ENCODE results near the gene NKAIN2.

The NKAIN2 gene

DNA sequence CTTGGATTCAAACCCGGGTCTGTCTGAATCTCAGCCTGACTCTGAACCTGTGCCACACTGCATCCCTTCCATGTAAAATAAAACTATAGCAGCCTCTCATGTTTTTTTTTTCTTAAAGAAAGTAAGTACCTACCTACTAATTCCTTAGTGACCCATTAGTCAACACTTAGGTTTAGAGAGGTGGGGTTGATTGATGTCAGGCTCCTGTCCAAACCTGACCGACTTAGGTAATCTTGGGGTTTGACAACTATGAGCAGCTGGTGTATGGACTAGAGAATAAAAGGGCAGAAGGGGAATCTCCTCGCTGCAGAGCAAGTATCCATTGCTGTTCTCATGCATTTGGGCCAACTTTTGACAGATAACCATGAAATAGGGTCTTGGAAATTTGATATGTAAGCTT is 6.5 kb downstream of the NKAIN2 start:
- no peak for DNase-seq

DNA sequence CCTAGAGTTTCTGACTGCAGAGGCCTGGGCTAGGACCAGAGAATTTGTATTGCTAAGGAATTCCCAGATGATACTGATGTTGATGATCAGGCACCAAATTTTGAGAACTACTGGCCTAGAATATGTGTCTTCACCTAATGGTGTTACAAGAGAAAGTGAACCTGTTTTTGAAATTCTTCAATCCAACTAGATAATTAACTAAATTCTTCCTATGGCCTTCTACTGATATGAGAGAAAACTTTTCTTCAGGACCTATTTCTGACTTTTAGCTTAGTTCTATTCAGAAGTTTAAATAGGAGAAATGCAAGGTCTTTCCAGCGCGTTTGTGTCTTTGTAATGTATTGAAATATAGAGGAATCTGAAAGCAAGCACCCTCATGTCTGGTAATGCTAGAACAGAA is 7.3 kb downstream of the NKAIN2 start:
- no peak for DNase-seq

DNA sequence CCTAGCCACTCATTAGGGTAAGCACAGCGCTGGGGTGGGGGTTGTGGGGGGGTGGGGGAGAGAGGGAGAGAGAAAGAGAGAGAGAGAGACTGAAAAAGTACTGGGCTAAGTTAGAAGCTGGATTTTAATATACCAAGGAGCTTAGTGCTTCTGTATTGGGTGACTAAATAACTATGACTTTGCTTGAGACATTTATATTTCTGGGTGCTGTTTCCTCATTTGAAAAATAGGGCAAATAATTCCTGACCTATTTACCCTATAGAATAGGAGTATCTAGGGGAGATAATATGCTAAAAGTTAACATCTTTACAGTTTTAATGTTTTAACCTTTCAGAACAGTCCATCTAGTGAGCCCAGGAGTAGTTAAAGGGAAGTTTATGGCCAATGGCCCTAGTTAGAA is 7.7 kb downstream of the NKAIN2 start:
- no peak for DNase-seq

DNA sequence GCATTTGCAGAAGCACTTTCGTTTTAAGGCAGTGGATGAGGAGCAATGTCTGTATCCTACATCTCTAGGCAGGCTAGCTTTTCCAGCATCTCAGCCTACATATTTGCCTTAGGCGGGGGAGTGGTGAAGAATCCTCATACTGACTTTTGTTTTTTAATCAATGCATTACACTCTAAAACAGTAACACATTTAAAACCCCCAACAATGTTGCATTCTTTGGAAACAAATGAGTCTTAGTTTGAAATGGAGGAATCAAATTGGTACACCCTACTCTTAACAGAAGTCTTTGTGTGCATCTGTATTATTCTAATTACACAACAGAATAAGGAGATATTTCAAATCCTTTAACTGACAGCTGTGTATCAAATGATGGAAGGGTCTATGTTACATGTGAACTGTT is 9.0 kb downstream of the NKAIN2 start:
- DNase-seq: no peak

DNA sequence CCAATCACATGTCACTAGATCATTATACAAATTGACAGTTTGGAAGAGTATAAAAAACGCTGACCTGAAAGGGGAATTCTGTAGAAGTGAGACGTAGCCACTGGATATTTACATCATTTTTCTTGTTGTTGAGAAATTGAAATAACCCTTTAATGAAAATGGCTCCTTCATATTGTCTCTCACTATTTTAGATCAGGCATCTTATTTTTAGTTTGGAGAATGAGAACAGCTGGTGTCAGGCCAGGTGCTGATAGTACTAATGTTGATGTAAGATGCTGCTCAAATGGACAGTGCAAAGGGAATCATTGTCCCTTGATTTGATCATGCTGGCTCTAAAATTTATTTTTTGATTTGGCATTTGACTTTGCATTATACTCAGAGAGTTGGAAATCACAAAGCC is 17.4 kb downstream of the NKAIN2 start:
- no peak for DNase-seq

DNA sequence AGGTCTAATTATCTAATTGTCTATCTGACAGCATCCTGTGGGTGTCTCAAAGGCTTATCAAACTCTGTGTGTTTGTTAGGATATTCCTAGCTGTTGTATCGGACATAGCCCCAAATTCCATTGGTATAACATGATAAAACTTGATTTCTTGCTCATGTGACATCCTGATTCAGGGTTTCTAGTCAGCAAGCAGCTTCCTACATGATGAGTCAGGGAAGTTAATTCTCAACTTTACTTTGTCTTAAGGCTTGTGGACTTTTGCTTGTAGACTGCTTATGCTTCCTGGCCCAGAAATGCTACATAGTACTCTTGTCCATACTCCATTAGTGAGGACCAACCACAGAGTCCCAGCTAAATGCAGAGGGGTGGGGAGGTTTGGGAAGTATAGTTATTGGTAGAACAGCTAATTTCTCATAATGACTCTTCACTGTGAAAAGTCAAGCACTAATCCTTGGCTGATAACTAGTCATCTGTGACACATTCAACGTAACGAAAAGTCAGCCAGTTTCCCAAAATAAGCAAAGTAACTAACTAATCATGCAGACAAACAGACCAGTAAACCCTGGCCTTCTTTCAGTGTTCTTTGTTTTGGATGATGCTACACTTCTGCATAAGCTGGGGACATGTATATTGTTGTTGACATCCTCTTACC is 25.8 kb downstream of the NKAIN2 start:
- DNase-seq: no peak

DNA sequence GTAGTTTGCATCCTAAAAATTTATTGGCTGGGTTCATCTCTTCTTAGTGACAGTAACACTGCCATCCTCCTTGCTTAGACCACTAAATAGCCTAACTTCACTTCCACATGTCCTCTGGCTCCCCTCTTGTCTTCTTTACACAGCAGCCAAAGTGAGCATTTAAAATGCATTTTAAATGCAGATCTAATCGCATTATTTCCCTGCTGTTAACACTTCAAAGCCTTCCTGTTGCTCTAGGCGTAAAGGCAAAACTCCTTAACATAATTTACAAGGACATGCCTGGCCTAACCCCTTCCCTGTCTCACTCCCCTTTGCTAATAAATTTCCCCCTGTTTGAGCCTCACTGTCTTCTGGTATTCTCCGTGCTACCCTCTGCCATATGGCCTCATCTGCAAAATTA is 26.5 kb downstream of the NKAIN2 start:
- DNase-seq: no peak

DNA sequence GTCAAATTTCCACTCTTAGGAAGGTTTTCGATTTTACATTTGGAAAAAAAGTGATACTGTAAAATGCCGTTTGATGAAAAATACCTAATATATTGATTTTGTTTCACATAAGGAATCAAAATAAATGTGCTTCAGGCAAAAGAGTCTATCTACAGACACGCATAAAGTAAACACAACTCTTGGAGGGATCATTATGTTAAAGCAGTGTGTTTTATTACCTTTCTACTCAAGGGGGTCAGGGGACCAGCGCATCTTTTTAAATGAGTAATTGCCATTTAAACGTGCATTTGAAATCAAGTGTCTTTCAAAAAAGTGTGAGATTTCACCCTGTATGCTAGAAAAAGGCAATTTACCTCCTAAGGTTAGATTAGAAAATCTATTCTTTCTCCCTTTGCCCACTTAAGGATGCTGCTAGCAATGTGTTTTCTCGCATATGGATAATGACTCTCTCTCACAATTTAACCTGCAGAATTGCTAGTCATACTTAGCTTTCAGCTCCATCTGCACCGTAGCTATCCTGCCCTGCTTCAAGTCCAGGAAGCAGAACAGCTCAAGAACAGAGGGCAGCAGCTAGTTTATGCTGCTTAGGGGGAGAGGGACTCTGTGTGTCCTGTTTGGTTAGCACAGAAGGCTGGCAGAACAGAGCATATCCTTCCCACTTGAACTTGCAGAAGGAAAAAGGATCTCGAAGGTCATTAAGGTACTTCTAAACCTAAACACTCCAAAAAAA is 35.0 kb downstream of the NKAIN2 start:
- DNase-seq: no peak

DNA sequence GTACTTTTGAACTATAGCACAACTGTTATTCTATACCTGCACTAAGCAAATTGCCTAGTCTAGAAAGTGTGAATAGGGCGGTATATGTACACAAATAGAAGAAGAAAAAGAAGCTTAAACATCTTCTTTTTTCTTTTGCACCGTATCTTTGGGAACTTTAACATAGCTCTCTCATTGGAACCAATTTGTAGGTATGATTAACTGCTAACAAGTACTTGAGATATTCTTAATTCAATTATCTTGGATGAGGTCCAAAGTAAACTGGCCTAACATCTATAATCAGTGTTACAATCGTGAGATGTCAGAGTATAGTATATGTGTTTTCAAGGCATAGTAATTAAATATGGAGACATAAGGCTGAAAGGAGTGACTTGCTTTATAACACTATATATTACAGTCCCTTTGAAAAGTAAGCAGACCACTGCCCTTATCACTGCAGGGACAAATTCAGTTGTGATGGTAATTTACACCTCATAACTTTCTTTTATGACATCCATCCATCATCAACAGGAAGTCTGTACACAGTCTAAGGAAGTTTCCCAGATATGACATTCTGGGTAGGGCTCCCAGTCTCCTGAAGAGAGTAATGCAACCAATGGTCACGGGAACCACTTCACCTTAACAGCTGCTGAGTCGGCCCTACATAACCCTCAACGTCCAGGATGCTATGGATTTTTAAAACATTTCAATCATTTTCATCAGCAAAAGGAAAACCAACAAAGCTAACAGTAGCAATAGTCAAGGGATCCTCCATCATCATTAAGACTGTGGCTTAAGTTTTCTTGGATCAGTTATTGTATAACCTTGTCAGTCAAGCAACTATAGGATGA is 37.6 kb downstream of the NKAIN2 start:
- no peak for DNase-seq

DNA sequence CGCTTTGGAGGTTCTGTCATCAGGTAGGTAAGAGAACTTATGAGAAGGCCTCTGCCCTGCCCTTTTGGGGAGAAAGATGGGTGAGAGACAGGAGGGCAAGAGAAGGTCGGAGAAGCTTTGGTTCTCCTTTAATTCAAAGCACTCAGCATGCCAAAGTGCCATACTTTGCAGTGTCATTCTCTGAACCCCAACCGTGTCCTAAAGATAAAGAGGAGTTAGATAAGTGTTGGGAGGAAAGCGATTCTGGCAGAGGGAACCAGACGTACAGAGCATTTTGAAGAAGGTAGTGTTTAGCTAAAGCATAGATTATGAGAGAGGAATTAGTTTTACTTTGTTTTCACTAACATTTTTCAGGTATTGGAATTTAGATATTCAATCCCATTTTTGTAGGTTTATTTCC is 40.3 kb downstream of the NKAIN2 start:
- DNase-seq: no peak

DNA sequence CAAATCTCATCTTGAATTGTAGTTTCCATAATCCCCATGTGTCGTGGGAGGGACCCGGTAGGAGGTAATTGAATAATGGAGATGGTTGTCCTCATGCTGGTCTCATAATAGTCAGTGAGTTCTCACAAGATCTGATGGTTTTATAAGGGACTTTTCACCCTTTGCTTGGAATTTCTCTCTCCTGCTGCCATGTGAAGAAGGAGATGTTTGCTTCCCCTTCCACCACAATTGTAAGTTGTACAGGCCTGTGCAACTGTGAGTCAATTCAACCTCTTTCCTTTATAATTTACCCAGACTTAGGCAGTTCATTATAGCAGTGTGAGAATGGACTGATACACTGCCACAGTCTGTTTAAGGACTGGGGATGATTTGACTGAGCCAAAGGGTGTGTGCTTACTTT is 44.7 kb downstream of the NKAIN2 start:
- DNase-seq: no peak

DNA sequence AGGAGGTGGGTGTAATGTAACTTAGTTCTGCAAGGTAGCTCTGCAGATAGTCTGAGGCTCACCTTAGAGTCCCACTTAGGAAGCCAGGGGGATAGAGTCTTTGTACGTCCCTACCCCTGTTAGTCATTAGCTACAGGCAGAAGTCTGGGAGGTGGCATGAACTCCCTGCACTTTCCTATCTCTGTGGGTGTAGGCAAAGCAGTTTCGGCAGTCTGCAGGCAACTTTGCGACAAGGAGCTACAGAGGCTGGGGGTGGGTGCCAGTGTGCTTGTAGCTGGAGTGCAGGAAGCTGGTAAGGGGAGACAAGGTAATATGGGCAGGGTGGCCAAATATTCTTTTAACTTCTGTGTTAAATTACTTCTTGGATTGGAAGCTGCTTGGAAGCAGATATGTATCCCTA is 45.7 kb downstream of the NKAIN2 start:
- no peak for DNase-seq

DNA sequence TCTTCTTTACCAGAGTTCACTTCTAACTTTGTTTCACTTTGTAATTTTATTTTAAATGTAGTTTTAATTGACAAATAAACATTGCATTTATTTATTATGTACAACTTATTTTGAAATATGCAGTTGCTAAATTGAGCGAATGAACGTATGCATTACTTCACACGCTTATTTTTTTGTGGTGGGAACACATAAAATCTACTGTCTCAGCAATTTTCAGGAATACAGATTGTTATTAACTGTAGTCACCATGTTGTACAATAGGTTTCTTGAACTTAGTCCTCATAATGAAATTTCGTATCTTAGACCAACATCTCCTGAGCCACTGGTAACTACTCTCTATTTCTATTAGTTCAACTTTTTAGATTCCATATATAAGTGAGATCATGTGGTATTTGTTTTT is 46.9 kb downstream of the NKAIN2 start:
- no peak for DNase-seq

DNA sequence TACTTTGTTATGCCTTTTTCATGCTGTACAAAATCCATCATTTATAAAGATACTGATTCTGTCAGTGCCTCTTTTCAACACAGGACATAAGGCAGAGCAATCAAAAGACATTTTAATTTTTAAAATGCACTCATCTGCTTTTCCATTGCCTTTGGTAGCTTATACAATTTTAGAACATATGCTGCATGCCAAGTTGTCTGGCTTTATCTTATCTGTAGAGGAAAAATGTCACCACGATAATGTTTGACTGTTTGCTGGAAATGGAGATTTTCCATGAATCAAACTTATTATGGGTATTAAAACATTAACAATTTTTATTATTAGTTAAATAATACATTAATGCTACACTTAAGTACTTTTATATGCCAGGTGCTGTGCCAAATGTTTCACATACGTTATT is 50.5 kb downstream of the NKAIN2 start:
- no peak for DNase-seq

DNA sequence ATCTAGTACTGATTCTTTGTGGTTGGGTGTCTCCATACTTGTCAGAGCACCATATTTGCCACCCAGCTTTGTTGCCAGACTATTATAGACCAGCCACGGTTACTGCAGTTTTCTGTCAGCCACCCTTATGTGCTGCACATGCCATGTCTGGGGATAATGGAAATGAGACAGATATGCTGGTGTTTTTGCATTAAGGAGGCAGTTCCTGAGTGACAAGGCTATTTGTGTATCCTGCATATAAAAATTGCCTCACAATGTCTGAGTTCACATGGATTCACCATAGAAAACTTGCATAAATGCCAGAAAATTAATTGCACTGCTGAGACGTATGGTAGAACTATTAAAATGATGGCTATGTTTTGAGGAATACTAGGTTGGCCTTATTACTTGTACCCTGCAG is 51.8 kb downstream of the NKAIN2 start:
- no peak for DNase-seq

DNA sequence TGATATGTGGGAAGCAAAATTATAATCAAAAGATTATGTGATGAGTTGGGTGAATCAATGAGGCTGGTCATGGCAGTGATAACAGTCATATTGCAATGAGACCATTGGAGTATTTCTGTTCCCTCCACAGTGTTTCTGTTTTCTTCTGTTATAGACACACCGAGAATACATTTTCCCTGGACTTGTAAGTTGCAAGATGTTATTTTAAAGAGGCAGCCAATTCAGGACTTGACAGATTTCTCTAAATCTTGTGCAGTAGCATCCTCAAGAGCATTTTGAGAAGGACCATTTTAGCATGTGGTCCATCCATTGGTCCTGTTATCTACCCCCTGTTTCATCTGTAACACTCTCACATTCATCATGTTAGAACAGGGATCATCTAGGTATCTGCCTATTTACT is 55.6 kb downstream of the NKAIN2 start:
- DNase-seq: no peak

DNA sequence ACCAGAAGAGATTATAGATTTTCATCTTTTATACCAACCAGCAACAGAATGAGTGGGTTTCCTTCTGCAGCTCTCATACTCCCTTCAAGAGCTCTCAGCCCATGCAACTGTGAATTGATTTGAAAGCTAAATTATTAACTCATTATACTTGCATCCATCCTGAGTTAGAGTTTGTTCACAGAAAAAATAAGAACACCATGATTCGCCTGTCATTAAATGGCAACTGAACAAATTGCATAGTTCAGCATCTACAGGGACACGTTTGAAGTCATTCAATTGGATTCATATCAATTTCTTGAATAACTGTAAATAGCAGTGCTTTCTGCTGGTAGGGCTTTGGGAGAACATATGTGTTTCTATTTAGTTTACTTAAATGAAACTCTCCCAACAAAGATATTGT is 65.7 kb downstream of the NKAIN2 start:
- no peak for DNase-seq

DNA sequence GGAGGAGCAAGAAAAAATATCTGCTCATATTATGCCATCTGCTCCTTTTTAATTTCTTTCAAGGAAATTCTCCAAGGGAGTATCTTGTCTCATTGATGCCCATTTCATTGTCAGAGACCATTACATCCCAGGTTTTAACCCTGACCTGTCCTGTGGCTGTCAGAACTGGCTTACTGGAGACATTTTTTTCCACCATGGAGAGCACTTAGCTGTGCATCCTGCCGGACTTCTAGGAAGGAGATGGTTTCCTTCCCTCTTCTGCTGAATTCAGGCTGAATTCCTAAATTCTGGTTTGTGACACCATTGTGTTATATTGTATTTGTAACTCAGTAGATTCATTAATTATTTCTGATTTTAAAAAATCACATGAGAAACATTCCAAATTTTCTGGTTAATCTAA is 70.3 kb downstream of the NKAIN2 start:
- no peak for DNase-seq

DNA sequence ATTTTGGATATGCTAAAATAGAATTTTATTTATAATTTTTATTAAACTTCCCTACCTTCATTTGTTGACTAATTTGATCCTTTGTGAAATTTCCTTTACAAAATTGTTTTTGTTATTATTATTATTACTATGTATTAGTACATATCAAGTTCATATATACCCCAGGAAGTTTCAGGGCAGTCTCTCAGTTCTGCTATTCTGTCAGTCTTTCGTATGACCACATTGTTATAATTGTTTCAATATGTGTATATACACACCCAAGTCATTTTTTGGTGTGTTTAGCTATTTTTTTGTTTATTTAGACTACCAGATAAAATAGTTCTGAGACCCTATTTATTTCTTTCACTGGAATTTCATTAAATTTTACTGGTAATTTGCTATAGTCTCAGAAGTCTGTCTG is 72.1 kb downstream of the NKAIN2 start:
- no peak for DNase-seq

DNA sequence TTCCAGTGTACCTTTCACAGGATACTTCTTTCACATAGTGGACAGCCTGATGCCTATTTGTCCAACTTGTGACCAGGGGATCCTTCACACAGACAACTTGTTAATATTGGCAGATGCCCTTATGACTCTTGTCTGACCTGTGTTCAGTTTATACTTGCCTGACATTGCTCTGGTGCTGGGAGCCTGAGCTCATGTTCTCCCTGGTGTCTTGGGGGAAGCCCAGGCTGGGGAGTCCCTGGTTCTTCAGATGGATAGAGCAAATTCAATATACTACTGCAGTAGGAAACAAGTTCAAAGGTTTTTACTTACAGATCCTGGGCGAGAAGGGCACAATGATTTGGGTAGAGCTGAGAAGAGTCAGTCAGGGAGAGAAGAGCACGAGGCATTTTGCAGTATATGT is 76.1 kb downstream of the NKAIN2 start:
- no peak for DNase-seq

DNA sequence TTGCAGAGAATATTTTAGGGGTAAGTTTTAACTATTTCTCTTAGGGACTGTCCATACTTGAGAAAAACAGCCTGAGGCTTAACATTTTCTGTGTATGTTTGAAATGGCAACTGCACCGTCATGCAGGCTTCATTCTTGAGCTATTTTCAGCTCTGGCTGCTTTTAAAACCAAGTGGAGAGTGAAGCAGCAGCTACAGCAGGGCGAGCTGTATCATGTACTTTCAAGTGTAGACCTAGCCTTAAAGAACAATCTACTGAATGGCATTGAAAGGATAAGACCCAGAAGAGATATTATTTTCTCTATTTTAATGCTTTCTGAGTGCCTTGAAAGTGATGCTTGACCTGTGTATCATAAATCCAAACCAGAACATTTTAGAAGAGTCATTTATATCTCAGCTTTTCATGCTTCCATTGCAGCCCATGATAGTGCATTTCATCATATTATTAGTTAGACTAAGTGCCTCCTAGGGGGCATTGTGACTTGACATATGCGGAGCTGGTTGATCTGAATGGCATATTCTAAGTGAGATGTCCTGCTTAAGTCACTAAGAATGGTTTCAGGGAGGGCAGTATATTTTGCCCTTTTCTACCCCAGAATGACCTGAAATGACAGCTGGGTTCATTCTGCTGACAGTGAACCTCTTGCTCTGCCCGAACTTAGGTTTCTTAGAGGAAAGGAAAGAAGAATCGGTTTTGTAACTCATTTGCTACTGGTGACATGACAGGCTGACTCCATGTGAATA is 85.3 kb downstream of the NKAIN2 start:
- no peak for DNase-seq

DNA sequence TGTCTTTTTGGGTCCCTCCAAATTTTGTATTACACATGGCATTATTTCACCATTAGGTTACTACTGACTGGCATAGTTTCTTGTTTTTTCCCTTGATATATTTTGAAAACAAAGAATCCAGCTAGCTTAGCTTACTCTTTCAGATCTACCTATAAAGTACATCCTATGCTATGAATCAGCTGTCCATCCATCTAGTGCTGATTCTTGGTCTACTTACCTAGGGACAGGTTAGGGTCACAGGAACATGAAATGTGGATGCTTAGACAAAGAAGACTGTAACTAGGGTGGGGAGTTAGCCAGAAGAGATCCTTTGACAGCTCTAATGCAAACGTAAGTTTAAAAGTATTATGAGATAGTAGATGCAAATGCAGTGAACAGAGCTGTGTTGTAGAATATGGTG is 91.7 kb downstream of the NKAIN2 start:
- DNase-seq: no peak

DNA sequence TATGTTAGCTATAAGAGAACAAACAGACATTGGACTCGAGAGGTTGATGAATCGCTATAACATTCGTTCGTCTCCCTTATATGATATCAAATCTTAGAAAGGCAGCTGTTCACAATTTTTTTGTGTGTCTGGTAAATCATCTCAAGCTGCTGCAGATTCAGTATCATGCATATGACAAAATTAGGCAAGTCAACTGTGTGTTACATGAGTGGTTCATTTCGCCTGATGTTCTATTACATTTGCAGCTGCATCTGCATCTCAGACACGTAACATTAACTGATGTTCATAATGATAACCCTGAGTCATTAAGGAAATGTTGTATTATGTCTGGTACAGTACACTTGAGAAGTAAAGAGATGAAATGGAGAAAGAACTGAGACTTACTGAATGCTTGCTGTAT is 92.1 kb downstream of the NKAIN2 start:
- DNase-seq: no peak

DNA sequence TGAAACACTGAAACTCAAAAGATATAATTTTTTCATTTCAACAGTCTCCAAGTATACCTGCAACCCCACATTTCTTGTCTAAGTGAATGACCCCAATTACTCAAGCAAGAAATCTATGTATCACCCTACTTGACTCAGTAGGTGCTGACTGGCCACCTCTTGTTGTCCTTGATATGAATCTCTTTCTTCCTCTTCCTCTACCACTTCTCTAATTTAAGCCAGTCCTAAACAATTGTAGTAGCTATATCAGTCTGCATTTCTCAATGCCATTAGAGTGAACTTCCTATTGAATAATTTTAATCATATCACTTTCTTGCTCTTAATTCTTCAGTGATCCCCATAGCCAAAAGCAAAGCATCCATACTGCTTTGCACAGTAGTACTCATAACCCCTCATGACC is 93.2 kb downstream of the NKAIN2 start:
- no peak for DNase-seq

Measured in activated CD4-positive, alpha-beta T cell treated with anti-CD3 and anti-CD28 coated beads for 1 hour (primary cell).